GM12892 (cell line): ENCODE measurements around the gene ATP8A2.

Experiments used
- POLR2A ChIP-seq: IDR thresholded peaks from 2 replicates; pipeline ENCODE4 v1.6.1; 2011; ENCODE audit warnings: low read depth, low read length, control low read depth
- POLR2AphosphoS5 ChIP-seq: IDR thresholded peaks from 2 replicates; pipeline ENCODE4 v1.6.1; 2011; ENCODE audit warnings: low read depth, low read length, control low read depth
- TAF1 ChIP-seq: IDR thresholded peaks from 2 replicates; pipeline ENCODE4 v1.6.1; 2011; ENCODE audit warnings: low read depth, mild to moderate bottlenecking, control low read depth, low read length, borderline replicate concordance

DNA sequence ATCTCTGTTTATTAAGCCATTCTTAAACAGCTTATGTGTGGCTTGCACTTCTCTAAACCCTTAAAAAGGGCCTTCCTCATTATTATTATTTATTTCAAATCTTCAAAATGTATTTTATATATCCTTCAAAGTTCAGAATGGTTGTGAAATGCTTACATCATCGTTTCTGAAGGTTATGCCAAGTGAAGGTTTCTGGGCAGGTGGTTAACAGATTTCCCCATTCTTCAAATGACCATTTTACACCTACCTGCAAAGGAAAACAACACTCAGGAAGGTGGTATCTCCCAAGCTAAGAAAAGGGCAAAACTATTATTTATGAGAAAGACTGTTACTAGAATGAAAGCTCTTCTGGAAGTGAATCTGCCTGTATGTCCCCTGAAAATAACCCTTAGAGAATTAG, 488.5 kb downstream of the ATP8A2 start:
- TF ChIP-seq POLR2A (no peak), TAF1 (no peak), POLR2AphosphoS5 (no peak)
